MM.1S (cell line): Measurements from ENCODE around the gene PLEKHA7.
A peak's percentile ranks its signal among the peaks of the same experiment; 100 is the strongest.

ENCODE experiments used
- DNase-seq: peaks from one replicate; pipeline ENCODE4 v3.0.0-alpha.2; 2015
- H2AFZ ChIP-seq: fragments of 300-600 bp; sonication (generic); 2 replicates; pipeline ENCODE4 v1.6.0; 2016; ENCODE audit warnings: antibody characterized with exemption, low read length
- H3F3A ChIP-seq: fragments of 300-600 bp; sonication (generic); 2 replicates; pipeline ENCODE4 v1.6.1; 2016; ENCODE audit warnings: mild to moderate bottlenecking, antibody characterized with exemption, low read length, moderate library complexity, mixed read lengths; ENCODE audit not compliant: insufficient read depth
- H3K27ac ChIP-seq: fragments of 300-600 bp; sonication (generic); 2 replicates; pipeline ENCODE4 v1.5.1; 2016; ENCODE audit warnings: mild to moderate bottlenecking, low read length
- H3K27me3 ChIP-seq: fragments of 300-600 bp; sonication (generic); replicated peaks from 2 replicates; pipeline ENCODE4 v1.6.0; 2016; ENCODE audit warnings: low read length; ENCODE audit not compliant: insufficient read depth
- H3K36me3 ChIP-seq: fragments of 300-600 bp; sonication (generic); replicated peaks from 2 replicates; pipeline ENCODE4 v1.6.1; 2016; ENCODE audit warnings: mild to moderate bottlenecking, low read length, mixed read lengths; ENCODE audit not compliant: insufficient read depth
- H3K4me1 ChIP-seq: fragments of 300-600 bp; sonication (generic); 2 replicates; pipeline ENCODE4 v1.6.1; 2016; ENCODE audit warnings: low read length, mixed read lengths
- H3K4me2 ChIP-seq: fragments of 300-600 bp; sonication (generic); 2 replicates; pipeline ENCODE4 v1.6.0; 2016; ENCODE audit warnings: low read depth, low read length
- H3K4me3 ChIP-seq: fragments of 300-600 bp; sonication (generic); 2 replicates; pipeline ENCODE4 v1.5.1; 2016; ENCODE audit warnings: low read length, mixed read lengths
- H3K79me2 ChIP-seq: fragments of 300-600 bp; sonication (generic); 2 replicates; pipeline ENCODE4 v1.6.1; 2016; ENCODE audit warnings: mixed run types, low read length, mixed read lengths
- H3K9ac ChIP-seq: fragments of 300-600 bp; sonication (generic); 2 replicates; pipeline ENCODE4 v1.6.1; 2016; ENCODE audit warnings: low read length, mixed read lengths
- H3K9me2 ChIP-seq: fragments of 300-600 bp; sonication (generic); replicated peaks from 2 replicates; pipeline ENCODE4 v1.6.1; 2016; ENCODE audit warnings: mild to moderate bottlenecking, low read length, mixed read lengths; ENCODE audit not compliant: insufficient read depth
- H3K9me3 ChIP-seq: fragments of 300-600 bp; sonication (generic); replicated peaks from 2 replicates; pipeline ENCODE4 v1.6.1; 2016; ENCODE audit warnings: mild to moderate bottlenecking, low read length, mixed read lengths; ENCODE audit not compliant: insufficient read depth
- H4K20me1 ChIP-seq: fragments of 300-600 bp; sonication (generic); 2 replicates; pipeline ENCODE4 v1.6.1; 2016; ENCODE audit warnings: mild to moderate bottlenecking, low read length, moderate library complexity, mixed read lengths; ENCODE audit not compliant: insufficient read depth
- CTCF ChIP-seq: fragments of 300-600 bp; sonication (generic); IDR thresholded peaks from 2 replicates; pipeline ENCODE4 v1.5.1; 2016; ENCODE audit warnings: antibody characterized with exemption, low read length, mixed read lengths
- EZH2 ChIP-seq: fragments of 300-600 bp; sonication (generic); optimal IDR thresholded peaks from 2 replicates; pipeline ENCODE3; 2017; ENCODE audit warnings: low read depth, mild to moderate bottlenecking, antibody characterized with exemption, low read length, mixed read lengths
- EZH2phosphoT487 ChIP-seq: fragments of 300-600 bp; sonication (generic); IDR thresholded peaks from 2 replicates; pipeline ENCODE4 v1.6.1; 2018; ENCODE audit warnings: antibody characterized with exemption, low read length

PLEKHA7 gene

GRCh38 chr11:16743478-16743877 is 270.7 kb downstream of the PLEKHA7 start:
- Histone ChIP-seq H2AFZ (no peak overlapping the region), H3K4me2 (no peak overlapping the region), H3K79me2 (peaks cover 92% of the 10 kb centered on the region), H3F3A (no peaks in the 10 kb centered on the region), H3K27me3 (no peaks in the 10 kb centered on the region), H3K27ac (no peak overlapping the region), H4K20me1 (peaks cover 7% of the 10 kb centered on the region; the same call in 1 of the 2 replicates), H3K4me3 (no peak overlapping the region), H3K9ac (no peak overlapping the region), H3K4me1 (peaks cover 11% of the 10 kb centered on the region; the same call in 1 of the 2 replicates), H3K9me3 (no peaks in the 10 kb centered on the region), H3K36me3 (peaks cover 6% of the 10 kb centered on the region; the same call in 1 of the 2 replicates), H3K9me2 (no peaks in the 10 kb centered on the region)
- TF ChIP-seq EZH2phosphoT487: no peak
- no peak for TF ChIP-seq EZH2
- no peak for TF ChIP-seq CTCF
- DNase-seq: no peak

GRCh38 chr11:16741473-16741872 is 272.7 kb downstream of the PLEKHA7 start:
- Histone ChIP-seq H3F3A (no peaks in the 10 kb centered on the region), H4K20me1 (peaks cover 7% of the 10 kb centered on the region; the same call in 1 of the 2 replicates), H3K27ac (no peak overlapping the region), H3K4me1 (peaks cover 11% of the 10 kb centered on the region; the same call in 1 of the 2 replicates), H3K9ac (no peak overlapping the region), H3K4me2 (no peak overlapping the region), H2AFZ (no peak overlapping the region), H3K36me3 (peaks cover 4% of the 10 kb centered on the region; the same call in 1 of the 2 replicates), H3K9me3 (no peaks in the 10 kb centered on the region), H3K79me2 (peaks cover 79% of the 10 kb centered on the region), H3K27me3 (no peaks in the 10 kb centered on the region), H3K4me3 (no peak overlapping the region), H3K9me2 (no peaks in the 10 kb centered on the region)
- no peak for DNase-seq
- TF ChIP-seq EZH2phosphoT487 (no peak), CTCF (no peak), EZH2 (no peak)

GRCh38 chr11:16738947-16739815 is 275.0 kb downstream of the PLEKHA7 start:
- peak overlapping the region; percentile 42 for H2AFZ ChIP-seq
- no peaks in the 10 kb centered on the region for H3K9me2 ChIP-seq
- H3K9ac ChIP-seq: peak overlapping the region; percentile 91
- TF ChIP-seq CTCF (no peak), EZH2 (no peak), EZH2phosphoT487 (no peak)
- DNase-seq: no peak
- peaks cover 11% of the 10 kb centered on the region; the same call in 1 of the 2 replicates for H3K4me1 ChIP-seq
- no peaks in the 10 kb centered on the region for H3F3A ChIP-seq
- no peaks in the 10 kb centered on the region for H3K9me3 ChIP-seq
- peak overlapping the region; percentile 76 for H3K4me2 ChIP-seq
- H3K27me3 ChIP-seq: no peaks in the 10 kb centered on the region
- H4K20me1 ChIP-seq: peaks cover 2% of the 10 kb centered on the region; the same call in 1 of the 2 replicates
- H3K4me3 ChIP-seq: peak overlapping the region; percentile 97
- peaks cover 56% of the 10 kb centered on the region for H3K79me2 ChIP-seq
- H3K27ac ChIP-seq: peak overlapping the region; percentile 46
- no peaks in the 10 kb centered on the region for H3K36me3 ChIP-seq
